Putamen (tissue), 1 donor: ENCODE measurements around the gene ZNF335.
A peak's percentile ranks its signal among the peaks of the same experiment; 100 is the strongest.
"Not testable (repeated sequence)": the region's sequence is repeated elsewhere in the genome, so short reads cannot be mapped to it uniquely, and the experiment has no call there.

ENCODE experiments used
- DNase-seq: peaks from one replicate; pipeline ENCODE4 v3.0.0-alpha.2; 2016; ENCODE audit warnings: low spot score

Gene ZNF335

GRCh38 chr20:45969712-45970634 is 2.0 kb downstream of the ZNF335 start:
- DNase-seq = peak; percentile 53

GRCh38 chr20:45968801-45969711 is 2.9 kb downstream of the ZNF335 start:
- no peak for DNase-seq

GRCh38 chr20:45968081-45968671 is 3.8 kb downstream of the ZNF335 start:
- DNase-seq = no peak

GRCh38 chr20:45967551-45968080 is 4.4 kb downstream of the ZNF335 start:
- DNase-seq = no peak

- DNase-seq = no peak
These were observed 6.6 kb downstream of the ZNF335 start for GRCh38 chr20:45965169-45966002.

- DNase-seq = no peak
These were observed 8.0 kb downstream of the ZNF335 start for GRCh38 chr20:45964006-45964400.

GRCh38 chr20:45963059-45964005 is 8.7 kb downstream of the ZNF335 start:
- DNase-seq = peak; percentile 27

- no peak for DNase-seq
These were observed 9.8 kb downstream of the ZNF335 start for GRCh38 chr20:45962031-45962755.

GRCh38 chr20:45959956-45960630 is 11.9 kb downstream of the ZNF335 start:
- no peak for DNase-seq

- DNase-seq = no peak
These were observed 12.9 kb downstream of the ZNF335 start for GRCh38 chr20:45959126-45959525.

GRCh38 chr20:45958593-45958992 is 13.4 kb downstream of the ZNF335 start:
- DNase-seq = no peak

- DNase-seq = no peak
These were observed 14.7 kb downstream of the ZNF335 start for GRCh38 chr20:45957021-45957941.

- not testable (repeated sequence) for DNase-seq
These were observed 15.7 kb downstream of the ZNF335 start for GRCh38 chr20:45956326-45956725.

GRCh38 chr20:45953672-45954071 is 18.3 kb downstream of the ZNF335 start:
- no peak for DNase-seq

- DNase-seq = no peak
These were observed 19.1 kb downstream of the ZNF335 start for GRCh38 chr20:45952861-45953260.

GRCh38 chr20:45951925-45952834 is 19.8 kb downstream of the ZNF335 start:
- DNase-seq = no peak

GRCh38 chr20:45950330-45950646 is 21.7 kb downstream of the ZNF335 start:
- no peak for DNase-seq
